Stomach (tissue), 4 donors: ENCODE measurements around the gene AFF4.
"Not testable (repeated sequence)": the region's sequence is repeated elsewhere in the genome, so short reads cannot be mapped to it uniquely, and the experiment has no call there.

ENCODE experiments used
- CTCF ChIP-seq, 7 experiments: fragments of 450-650 bp in 4 of 7; fragments of 200-600 bp in 3 of 7; sonication (generic) in 3 of 7; IDR thresholded peaks; one replicate each; pipeline ENCODE4 v1.5.1; 2016 to 2019; ENCODE audit warnings: antibody characterized with exemption in 7 of 7, control low read depth in 2 of 7, mild to moderate bottlenecking in 1 of 7
- POLR2A ChIP-seq, 4 donors: fragments of 450-650 bp; IDR thresholded peaks; one replicate each; pipeline ENCODE4 v1.6.1; 2016; ENCODE audit warnings: antibody characterized with exemption in 4 of 4, control low read depth in 2 of 4, mild to moderate bottlenecking in 1 of 4, moderate library complexity in 1 of 4

- TF ChIP-seq CTCF, POLR2A (IDR thresholded peaks at IDR 0.05): not testable (repeated sequence)
Observed at GRCh38 chr5:132945315-132945714, 18.1 kb downstream of the AFF4 start.
